A673 (cell line): Measurements from ENCODE around the gene PCSK6. TPM values are rescaled to one million over a fixed set of nuclear protein-coding genes. Genes with fewer than 3 reads are reported as not detected.

ENCODE experiments used
- BruUV-seq: library from RNA; stranded (reverse); fragments of 400-500 nt; replicated peaks from 2 replicates; lab custom pipeline; 2021; lab: Mats Ljungman, UMichigan
- CTCF ChIA-PET: fragments of 300-600 bp; sonication (Branson Sonifier 250); formaldehyde crosslinking; loops from one replicate; lab custom pipeline; 2022; ENCODE audit warnings: antibody characterized with exemption; lab: Charles Lee
- POLR2A ChIA-PET: fragments of 300-600 bp; sonication (Branson Sonifier 250); formaldehyde crosslinking; loops from one replicate; lab custom pipeline; 2022; ENCODE audit warnings: antibody characterized with exemption; ENCODE audit not compliant: low non-redundant PET; lab: Charles Lee
- DNase-seq: peaks from one replicate; pipeline ENCODE4 v3.0.0-alpha.2; 2015; ENCODE audit warnings: low spot score
- H3K27ac ChIP-seq: fragments of 200-600 bp; sonication (generic); 2 replicates; pipeline ENCODE4 v1.5.1; 2016; ENCODE audit warnings: mixed run types, low read depth, mild to moderate bottlenecking, mixed read lengths, antibody characterized with exemption, low read length; ENCODE audit not compliant: poor library complexity, severe bottlenecking
- H3K27me3 ChIP-seq: fragments of 200-600 bp; sonication (generic); replicated peaks from 2 replicates; pipeline ENCODE4 v1.6.1; 2017; ENCODE audit warnings: mixed run types, low read depth, mild to moderate bottlenecking, mixed read lengths, antibody characterized with exemption, low read length; ENCODE audit not compliant: insufficient read depth, poor library complexity
- H3K36me3 ChIP-seq: fragments of 200-600 bp; sonication (generic); 2 replicates; pipeline ENCODE4 v1.6.1; 2016; ENCODE audit warnings: mixed run types, mild to moderate bottlenecking, mixed read lengths, antibody characterized with exemption, low read length; ENCODE audit not compliant: insufficient read depth, poor library complexity, severe bottlenecking
- H3K4me1 ChIP-seq: fragments of 200-600 bp; sonication (generic); 2 replicates; pipeline ENCODE4 v1.6.1; 2017; ENCODE audit warnings: mixed run types, mild to moderate bottlenecking, mixed read lengths, antibody characterized with exemption, low read length; ENCODE audit not compliant: insufficient read depth, poor library complexity, severe bottlenecking
- H3K4me3 ChIP-seq: fragments of 200-600 bp; sonication (generic); 2 replicates; pipeline ENCODE4 v1.5.1; 2016; ENCODE audit warnings: low read depth, mixed run types, mild to moderate bottlenecking, mixed read lengths, low read length; ENCODE audit not compliant: poor library complexity, severe bottlenecking
- H3K9me3 ChIP-seq: fragments of 200-600 bp; sonication (generic); 2 replicates; pipeline ENCODE4 v1.6.1; 2016; ENCODE audit warnings: mixed run types, low read depth, mild to moderate bottlenecking, mixed read lengths, antibody characterized with exemption, low read length; ENCODE audit not compliant: poor library complexity, severe bottlenecking
- EZH2 ChIP-seq: fragments of 200-600 bp; sonication (generic); IDR thresholded peaks from 2 replicates; pipeline ENCODE4 v1.6.1; 2017; ENCODE audit warnings: borderline replicate concordance, low read depth, mild to moderate bottlenecking, mixed read lengths, antibody characterized with exemption, low read length; ENCODE audit not compliant: poor library complexity, severe bottlenecking
- intact Hi-C: fragments of 100-400 bp; cut with micrococcal nuclease; formaldehyde crosslinking; loops from one replicate; pipeline ENCODE4 v1.10.0; 2022; ENCODE audit not compliant: unreplicated experiment
- total RNA-seq: library from RNA; stranded (reverse); gene quantifications from 2 replicates; pipeline ENCODE4 v1.2.3, GENCODE V29; 2021
- TF ChIP-seq, protein P1 (sequence below): fragments of 300-800, 200-600 bp; sonication (generic); conservative IDR thresholded peaks from 2 replicates; pipeline ENCODE4 v1.5.1; 2017; ENCODE audit warnings: low read depth, mild to moderate bottlenecking, antibody characterized with exemption, low read length, moderate library complexity, mixed read lengths

The PCSK6 gene
- total RNA-seq, 1 experiment from 2014 or later = 2.6 TPM

DNA sequence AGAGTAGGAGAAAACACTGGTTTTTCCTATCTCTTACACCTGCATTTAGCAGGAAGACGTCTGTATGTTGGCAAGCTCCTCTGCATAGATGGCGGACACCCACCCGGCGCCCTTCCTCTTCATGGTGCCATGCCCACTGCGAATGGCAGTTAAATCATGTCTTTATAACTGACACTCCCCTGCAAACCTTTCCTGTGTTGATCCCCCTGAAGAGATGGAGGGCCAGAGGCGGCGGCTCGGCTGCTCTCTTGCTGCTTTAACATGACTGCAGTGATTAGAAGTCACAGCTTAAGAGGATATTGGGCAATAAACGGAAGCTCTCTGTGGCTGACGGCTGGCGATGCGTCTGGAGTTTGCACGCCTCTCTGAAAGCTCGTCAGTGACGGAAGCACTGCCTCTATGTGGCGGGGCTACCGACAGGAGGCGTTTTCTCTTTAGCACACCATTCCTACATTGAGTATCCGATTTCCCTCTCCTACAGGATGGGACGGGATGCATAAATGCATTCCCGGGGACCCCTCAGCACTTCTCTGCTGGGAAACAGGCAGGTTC lies 168.9 kb downstream of the PCSK6 start:
- ChIA-PET POLR2A (no interaction called here), CTCF (interaction anchor here (1.0 to 1.7 kb wide), 2 partner anchors 13 to 181 kb away, joined by 3 to 5 read pairs; no protein-coding TSS in a partner anchor)
- H3K36me3 ChIP-seq = no peaks in the 10 kb centered on the region
- peak overlapping the region; percentile 17 for H3K4me3 ChIP-seq
- H3K27me3 ChIP-seq = no peaks in the 10 kb centered on the region
- peaks cover 6% of the 10 kb centered on the region for H3K4me1 ChIP-seq
- H3K27ac ChIP-seq = peak overlapping the region; percentile 30
- intact Hi-C loops = no loop called here
- peak; percentile 93 for DNase-seq
- no TSS peak for BruUV-seq
- H3K9me3 ChIP-seq = no peaks in the 10 kb centered on the region
- TF ChIP-seq EZH2 = no peak
- TF ChIP-seq, protein P1, sequence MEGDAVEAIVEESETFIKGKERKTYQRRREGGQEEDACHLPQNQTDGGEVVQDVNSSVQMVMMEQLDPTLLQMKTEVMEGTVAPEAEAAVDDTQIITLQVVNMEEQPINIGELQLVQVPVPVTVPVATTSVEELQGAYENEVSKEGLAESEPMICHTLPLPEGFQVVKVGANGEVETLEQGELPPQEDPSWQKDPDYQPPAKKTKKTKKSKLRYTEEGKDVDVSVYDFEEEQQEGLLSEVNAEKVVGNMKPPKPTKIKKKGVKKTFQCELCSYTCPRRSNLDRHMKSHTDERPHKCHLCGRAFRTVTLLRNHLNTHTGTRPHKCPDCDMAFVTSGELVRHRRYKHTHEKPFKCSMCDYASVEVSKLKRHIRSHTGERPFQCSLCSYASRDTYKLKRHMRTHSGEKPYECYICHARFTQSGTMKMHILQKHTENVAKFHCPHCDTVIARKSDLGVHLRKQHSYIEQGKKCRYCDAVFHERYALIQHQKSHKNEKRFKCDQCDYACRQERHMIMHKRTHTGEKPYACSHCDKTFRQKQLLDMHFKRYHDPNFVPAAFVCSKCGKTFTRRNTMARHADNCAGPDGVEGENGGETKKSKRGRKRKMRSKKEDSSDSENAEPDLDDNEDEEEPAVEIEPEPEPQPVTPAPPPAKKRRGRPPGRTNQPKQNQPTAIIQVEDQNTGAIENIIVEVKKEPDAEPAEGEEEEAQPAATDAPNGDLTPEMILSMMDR = peak; percentile 76

DNA sequence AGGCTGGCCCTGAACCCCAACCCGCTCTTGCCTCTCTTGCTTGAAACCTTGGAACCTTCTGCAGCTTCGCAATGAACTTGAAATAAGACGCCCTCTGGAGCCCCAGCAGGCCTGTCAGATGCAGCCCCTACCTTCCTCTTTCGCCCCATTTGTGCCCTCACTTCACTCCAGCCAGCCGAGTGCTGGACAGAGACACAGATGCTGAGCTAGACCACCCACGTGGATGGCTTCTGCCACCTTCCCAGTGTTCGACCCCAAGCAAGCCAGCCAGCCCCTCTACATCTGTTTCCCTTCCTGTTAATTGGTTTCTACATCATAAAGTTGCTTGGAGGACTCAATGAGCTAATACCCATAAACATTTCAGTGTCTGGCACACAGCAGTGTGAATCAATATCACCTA lies 170.7 kb downstream of the PCSK6 start:
- TF ChIP-seq EZH2 = no peak
- TF ChIP-seq, protein P1 = no peak
- no TSS peak for BruUV-seq
- POLR2A ChIA-PET = no interaction called here
- Histone ChIP-seq H3K4me3 (no peak overlapping the region), H3K4me1 (peaks cover 6% of the 10 kb centered on the region), H3K9me3 (no peaks in the 10 kb centered on the region), H3K27ac (no peak overlapping the region), H3K27me3 (no peaks in the 10 kb centered on the region), H3K36me3 (no peaks in the 10 kb centered on the region)
- CTCF ChIA-PET = no interaction called here
- intact Hi-C loops = no loop called here
- no peak for DNase-seq

DNA sequence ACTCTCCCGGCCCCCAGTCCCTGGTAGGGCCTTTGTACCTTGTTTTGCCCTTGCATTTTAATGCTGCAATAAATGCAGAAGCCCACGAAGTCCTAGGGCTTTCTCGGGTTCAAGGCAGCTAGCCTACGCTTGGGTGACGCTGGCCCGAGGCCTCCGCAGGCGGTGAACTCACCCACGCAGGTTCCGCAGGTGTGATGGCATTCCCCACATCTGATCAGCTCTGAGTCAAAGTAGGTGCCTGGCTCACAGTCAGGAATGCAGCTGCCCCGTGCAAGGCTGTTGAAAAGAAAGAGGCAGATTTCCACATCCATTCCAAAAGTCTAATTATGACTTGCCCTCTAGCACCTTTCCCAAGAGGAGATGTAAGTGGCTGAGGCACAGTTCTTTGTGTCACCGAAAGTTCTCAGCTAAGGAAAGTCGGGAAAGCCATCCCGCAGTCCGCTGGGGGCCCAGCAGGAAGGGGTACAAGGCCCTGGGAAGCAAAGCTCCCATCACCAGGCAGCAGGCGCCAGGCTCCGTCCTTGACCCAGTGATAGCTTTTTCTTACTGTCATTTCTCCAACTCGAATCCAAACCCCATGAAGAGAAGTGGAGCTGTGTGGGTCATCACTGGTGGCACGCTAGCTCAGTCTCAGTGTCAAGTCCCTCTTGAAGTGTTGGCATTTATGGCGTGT lies 171.2 kb downstream of the PCSK6 start:
- Histone ChIP-seq H3K27me3 (no peaks in the 10 kb centered on the region), H3K27ac (no peak overlapping the region), H3K4me1 (peaks cover 6% of the 10 kb centered on the region), H3K9me3 (no peaks in the 10 kb centered on the region), H3K36me3 (no peaks in the 10 kb centered on the region), H3K4me3 (no peak overlapping the region)
- CTCF ChIA-PET = no interaction called here
- intact Hi-C loops = no loop called here
- POLR2A ChIA-PET = no interaction called here
- no peak for TF ChIP-seq EZH2
- TF ChIP-seq, protein P1 = no peak
- DNase-seq = no peak
- BruUV-seq = no TSS peak
